Measurements from ENCODE around the gene PRDM10. TPM values are rescaled to one million over a fixed set of nuclear protein-coding genes. Genes with fewer than 3 reads are reported as not detected.

Gene PRDM10
- total RNA-seq, result 3.6 and 4.6 TPM in 2 replicates

DNA sequence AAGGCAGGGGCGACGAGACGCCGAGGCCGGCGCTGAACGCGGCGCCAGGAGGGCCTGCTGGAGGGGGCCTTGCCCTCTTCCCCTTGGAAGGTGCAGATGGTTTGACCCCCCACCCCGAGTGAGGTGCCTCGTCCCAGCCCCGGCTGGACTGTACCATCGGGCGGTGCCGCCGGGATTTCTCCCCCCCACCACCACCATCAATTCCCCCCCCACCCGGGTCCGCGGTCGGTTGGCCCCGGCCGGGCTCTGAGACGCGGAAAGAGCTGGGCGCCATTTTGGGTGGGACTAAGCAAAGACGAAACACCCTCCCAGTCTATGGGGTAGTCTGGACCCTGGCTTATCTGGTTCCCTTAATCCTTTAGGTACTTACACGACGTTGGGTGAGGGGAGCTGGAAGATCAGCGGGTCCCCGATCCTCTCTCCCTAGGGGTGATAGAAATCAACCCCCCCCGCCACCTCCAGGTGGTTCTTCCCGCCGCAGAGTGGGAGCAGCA lies at the start of gene PRDM10:
TSS of gene PRDM10 (minus strand) at position 484 of the 494 bp plus-strand sequence. CDS start 41,871 bp downstream, outside the sequence.

DNA sequence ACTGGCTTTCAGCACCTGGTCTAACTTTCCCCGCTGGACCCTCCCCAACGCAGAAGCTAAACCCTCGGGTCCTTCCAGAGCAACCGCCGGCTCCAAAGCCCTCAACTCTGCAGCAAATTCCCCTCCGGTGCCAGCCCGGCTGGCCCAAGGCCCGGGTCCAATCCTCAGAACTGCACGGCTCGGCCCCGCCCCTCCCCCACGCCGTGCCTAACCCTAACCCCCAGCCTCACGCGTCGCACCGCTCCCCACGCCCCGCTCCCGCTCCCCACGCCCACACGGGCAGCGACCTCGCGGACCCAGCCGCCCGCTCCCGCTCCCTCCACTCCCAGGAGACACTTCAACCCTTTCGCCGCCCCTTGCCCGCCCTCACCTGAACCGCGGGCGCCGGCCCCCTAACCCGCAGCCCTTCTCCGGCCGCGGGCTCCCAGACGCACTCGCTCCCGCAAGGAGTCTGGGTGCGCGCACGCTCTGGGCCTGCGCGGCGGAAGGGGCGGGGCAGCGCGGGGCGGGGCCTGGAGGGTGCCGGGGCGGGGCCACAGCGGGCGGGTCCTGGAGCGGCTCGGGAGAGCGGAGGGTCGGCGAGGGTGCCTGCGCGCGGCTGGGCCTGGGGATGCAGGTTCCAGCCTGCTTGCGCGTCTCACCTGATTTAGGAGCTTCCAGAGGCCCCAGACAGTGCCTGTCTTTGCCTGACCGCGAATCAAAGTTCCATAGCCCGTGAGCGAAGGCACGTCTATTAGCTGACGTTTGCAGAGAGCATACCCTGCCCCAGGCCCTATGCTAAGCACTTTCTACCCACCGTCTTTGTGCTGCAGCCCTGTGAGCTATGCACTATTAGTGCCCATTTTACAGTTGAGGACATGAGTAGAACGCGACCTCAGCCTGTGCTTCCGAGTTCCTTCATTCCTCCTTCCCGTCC lies 107.3 kb downstream of the PRDM10 start, which contains the start of gene NFRKB:
TSS of gene NFRKB (minus strand) at position 453 of the 916 bp plus-strand sequence. CDS start 2,729 bp downstream, outside the sequence.

Other genes with a start within 250 kb of the PRDM10 start
- 1.5 and 2.4 TPM in 2 replicates for gene TMEM45B, start 187.0 kb downstream of the PRDM10 start, total RNA-seq
- gene NFRKB, start 107.3 kb downstream of the PRDM10 start, total RNA-seq, result 13.5 and 20.7 TPM in 2 replicates
- gene APLP2, start 67.1 kb upstream of the PRDM10 start, total RNA-seq, result 1,280 and 1,888 TPM in 2 replicates
- gene ST14, start 156.9 kb upstream of the PRDM10 start, total RNA-seq, result under 0.01 TPM in 1 of 2 replicates, not detected in the other

Data from dermis lymphatic vessel endothelial cell (primary cell).